Body of pancreas (tissue), 4 donors: Measurements from ENCODE around the gene CBR3. TPM values are rescaled to one million over a fixed set of nuclear protein-coding genes. Genes with fewer than 3 reads are reported as not detected.

Experiments
- ATAC-seq: fragments of 150-250 bp; one replicate; pipeline ENCODE4 v1.9.1; 2016
- DNase-seq, 4 donors: peaks; one replicate each; pipeline ENCODE4 v3.0.0-alpha.2; 2019
- H3K27ac ChIP-seq, 4 donors: fragments of 200-600 bp; sonication (generic); 1 replicate in 3 of 4; 2 replicates in 1 of 4; pipeline versions ENCODE4 v1.5.1 to v1.6.1; 2016 to 2019; ENCODE audit warnings: mild to moderate bottlenecking in 1 of 4, mixed read lengths in 1 of 4, moderate library complexity in 1 of 4
- H3K27me3 ChIP-seq, 2 donors: fragments of 200-600 bp; sonication (generic); one replicate each; pipeline ENCODE4 v1.6.0; 2016; ENCODE audit warnings: mild to moderate bottlenecking in 1 of 2
- H3K36me3 ChIP-seq, 2 donors: fragments of 200-600 bp; sonication (generic); replicated peaks in 1 of 2; 2 replicates each; pipeline ENCODE4 v1.5.1; 2016; ENCODE audit warnings: low read depth in 2 of 2; ENCODE audit not compliant: insufficient read depth in 1 of 2
- H3K4me1 ChIP-seq: fragments of 200-600 bp; sonication (generic); one replicate; pipeline ENCODE4 v1.6.0; 2016
- H3K4me3 ChIP-seq, 2 donors: fragments of 200-600 bp; sonication (generic); 1 replicate in 1 of 2; 2 replicates in 1 of 2; pipeline ENCODE4 v1.5.1; 2016 to 2019
- H3K9me3 ChIP-seq, 3 donors: fragments of 200-600 bp; sonication (generic); 1 replicate in 2 of 3; 2 replicates in 1 of 3; pipeline ENCODE4 v1.5.1; 2016
- CTCF ChIP-seq, 7 experiments: fragments of 450-650 bp in 4 of 7; fragments of 200-600 bp in 3 of 7; sonication (generic) in 3 of 7; IDR thresholded peaks; one replicate each; pipeline ENCODE4 v1.5.1; 2016 to 2019; ENCODE audit warnings: antibody characterized with exemption in 7 of 7
- POLR2A ChIP-seq, 3 donors: fragments of 450-650 bp; IDR thresholded peaks; one replicate each; pipeline ENCODE4 v1.6.1; 2016; ENCODE audit warnings: antibody characterized with exemption in 3 of 3, mild to moderate bottlenecking in 2 of 3
- WGBS, 2 donors: methylation state at CpG; one replicate each; pipeline ENCODE4 v1.1.5; 2017; 5-methylcytosine and 5-hydroxymethylcytosine counted together
- intact Hi-C: fragments of 100-400 bp; cut with DNase I; formaldehyde crosslinking; loops from one replicate; pipeline ENCODE4 v1.15.1; 2023
- total RNA-seq, 2 donors: library from RNA; depleted of rRNA; stranded (reverse); fragments of >200 nt; gene quantifications; one replicate each; pipeline ENCODE4 v1.1.0, GENCODE V29; 2016

CBR3 gene
- total RNA-seq, 2 donors from 2014 or later, result 0.52 to 1.3 TPM

DNA sequence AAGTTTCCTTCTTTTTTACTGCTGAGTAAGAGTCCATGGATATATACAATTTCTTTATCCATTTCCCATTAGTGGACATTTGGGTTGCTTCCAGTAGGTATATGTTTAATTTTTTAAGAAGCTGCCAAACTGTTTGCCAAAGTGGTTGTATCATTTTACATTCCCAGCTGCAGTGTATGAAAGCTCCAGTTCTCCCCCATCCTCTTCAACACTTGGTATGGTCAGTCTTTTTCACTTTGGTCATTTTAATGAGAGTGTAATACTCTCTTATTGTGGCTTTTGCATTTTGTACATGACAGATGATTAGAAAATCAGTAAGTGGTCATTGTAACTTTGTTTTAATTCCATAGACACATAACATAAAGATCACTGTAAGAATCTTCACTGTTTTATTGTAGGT lies 44.3 kb downstream of the CBR3 start:
- intact Hi-C loops, result no loop called here
- DNase-seq (no peak), ATAC-seq (no peak)
- no peak overlapping the region for H3K4me3 ChIP-seq
- H3K9me3 ChIP-seq, result no peaks in the 10 kb centered on the region
- H3K4me1 ChIP-seq, result no peaks in the 10 kb centered on the region
- H3K27me3 ChIP-seq, result no peaks in the 10 kb centered on the region
- no peak overlapping the region for H3K27ac ChIP-seq
- no peaks in the 10 kb centered on the region for H3K36me3 ChIP-seq
- TF ChIP-seq POLR2A (IDR thresholded peaks at IDR 0.05) (no peak), CTCF (IDR thresholded peaks at IDR 0.05) (no peak)

- WGBS, 2 donors, result 88 to 98% methylated on average over 5 of the region's 5 CpGs
- no peaks in the 10 kb centered on the region for H3K27me3 ChIP-seq
- TF ChIP-seq CTCF (IDR thresholded peaks at IDR 0.05) (no peak), POLR2A (IDR thresholded peaks at IDR 0.05) (no peak)
- no peaks in the 10 kb centered on the region for H3K4me1 ChIP-seq
- no peak for ATAC-seq
- no peak for DNase-seq
- no peak overlapping the region for H3K27ac ChIP-seq
- no peaks in the 10 kb centered on the region for H3K9me3 ChIP-seq
- no peaks in the 10 kb centered on the region for H3K36me3 ChIP-seq
- H3K4me3 ChIP-seq, result no peak overlapping the region
- intact Hi-C loops, result no loop called here
Measured at GRCh38 chr21:36180963-36181362, 46.1 kb downstream of the CBR3 start.

- Histone ChIP-seq H3K27ac (no peak overlapping the region), H3K4me3 (no peak overlapping the region), H3K27me3 (no peaks in the 10 kb centered on the region), H3K36me3 (no peaks in the 10 kb centered on the region), H3K4me1 (peaks cover 7% of the 10 kb centered on the region), H3K9me3 (no peaks in the 10 kb centered on the region)
- ATAC-seq (no peak), DNase-seq (no peak)
- TF ChIP-seq POLR2A (IDR thresholded peaks at IDR 0.05) (no peak), CTCF (IDR thresholded peaks at IDR 0.05) (no peak)
- WGBS, 2 donors, result 82 to 88% methylated on average over 8 to 11 of the region's 11 CpGs
- intact Hi-C loops, result no loop called here
Measured at GRCh38 chr21:36183144-36183795, 48.4 kb downstream of the CBR3 start.

- no peaks in the 10 kb centered on the region for H3K9me3 ChIP-seq
- H3K4me1 ChIP-seq, result peaks cover 16% of the 10 kb centered on the region
- no peak overlapping the region for H3K4me3 ChIP-seq
- ATAC-seq (no peak), DNase-seq (no peak)
- intact Hi-C loops, result no loop called here
- no peaks in the 10 kb centered on the region for H3K36me3 ChIP-seq
- no peaks in the 10 kb centered on the region for H3K27me3 ChIP-seq
- 87 to 90% methylated on average over 10 to 14 of the region's 16 CpGs for WGBS, 2 donors
- no peak for TF ChIP-seq POLR2A (IDR thresholded peaks at IDR 0.05)
- H3K27ac ChIP-seq, result no peak overlapping the region
Measured at GRCh38 chr21:36184545-36184944, 49.7 kb downstream of the CBR3 start.

- H3K36me3 ChIP-seq, result no peaks in the 10 kb centered on the region
- DNase-seq (no peak), ATAC-seq (no peak)
- no peak overlapping the region for H3K4me3 ChIP-seq
- no peaks in the 10 kb centered on the region for H3K27me3 ChIP-seq
- TF ChIP-seq CTCF (IDR thresholded peaks at IDR 0.05), result no peak
- no peak for TF ChIP-seq POLR2A (IDR thresholded peaks at IDR 0.05)
- WGBS, 2 donors, result 89 to 94% methylated on average over 9 of the region's 9 CpGs
- intact Hi-C loops, result no loop called here
- peaks cover 16% of the 10 kb centered on the region for H3K4me1 ChIP-seq
- H3K9me3 ChIP-seq, result no peaks in the 10 kb centered on the region
- no peak overlapping the region for H3K27ac ChIP-seq
Measured at GRCh38 chr21:36185523-36185922, 50.6 kb downstream of the CBR3 start.
